Transverse colon (tissue), 4 donors: ENCODE results near the gene C14orf39. TPM values are rescaled to one million over a fixed set of nuclear protein-coding genes. Genes with fewer than 3 reads are reported as not detected.

Experiments
- DNase-seq: peaks from one replicate; pipeline ENCODE4 v3.0.0-alpha.2; 2019
- H3K27ac ChIP-seq, 4 donors: fragments of 200-600 bp; sonication (generic); 2 replicates each; pipeline ENCODE4 v1.5.1; 2016 to 2018; ENCODE audit warnings: inconsistent platforms in 4 of 4
- H3K27me3 ChIP-seq: fragments of 200-600 bp; sonication (generic); 2 replicates; pipeline ENCODE4 v1.5.1; 2017; ENCODE audit warnings: inconsistent platforms
- H3K36me3 ChIP-seq, 4 donors: fragments of 200-600 bp; sonication (generic); 2 replicates each; pipeline ENCODE4 v1.5.1; 2017 to 2019; ENCODE audit warnings: inconsistent platforms in 4 of 4
- H3K4me1 ChIP-seq, 4 donors: fragments of 200-600 bp; sonication (generic); 2 replicates each; pipeline ENCODE4 v1.5.1; 2017 to 2020; ENCODE audit warnings: inconsistent platforms in 4 of 4
- H3K4me3 ChIP-seq, 4 donors: fragments of 200-600 bp; sonication (generic); 1 replicate in 1 of 4; 2 replicates in 3 of 4; pipeline versions ENCODE4 v1.5.1 to v1.6.1; 2017 to 2019; ENCODE audit warnings: inconsistent platforms in 4 of 4
- H3K9me3 ChIP-seq, 2 donors: fragments of 200-600 bp; sonication (generic); 2 replicates each; pipeline ENCODE4 v1.5.1; 2017 to 2019; ENCODE audit warnings: inconsistent platforms in 2 of 2
- EP300 ChIP-seq: sonication (generic); formaldehyde crosslinking; IDR thresholded peaks from one replicate; pipeline ENCODE4 v1.6.1; 2017; ENCODE audit warnings: antibody characterized with exemption, low read depth
- POLR2A ChIP-seq: fragments of 450-650 bp; IDR thresholded peaks from one replicate; pipeline ENCODE4 v1.6.1; 2016; ENCODE audit warnings: antibody characterized with exemption, mild to moderate bottlenecking, moderate library complexity
- POLR2AphosphoS5 ChIP-seq, 3 donors: sonication (generic); formaldehyde crosslinking; IDR thresholded peaks; one replicate each; pipeline ENCODE4 v1.6.1; 2016; ENCODE audit warnings: antibody characterized with exemption in 3 of 3
- WGBS, 2 donors: methylation state at CpG; one replicate each; pipeline ENCODE4 v1.1.5; 2018; ENCODE audit warnings: low coverage in 1 of 2; 5-methylcytosine and 5-hydroxymethylcytosine counted together
- in situ Hi-C, 4 donors: fragments of 200-750 bp; cut with MboI; loops; one replicate each; pipeline versions ENCODE4 v1.15.0 to v1.15.1; 2017; ENCODE audit warnings: low sequenced_read_pairs in 3 of 4, low pct_ligation_motif_present in 1 of 4, low pct_unique_long_range_greater_than_20kb in 1 of 4
- intact Hi-C: fragments of 100-400 bp; cut with DNase I; formaldehyde crosslinking; loops from one replicate; pipeline ENCODE4 v1.15.1; 2023; ENCODE audit warnings: low total_unique reads
- total RNA-seq, 4 donors: library from RNA; depleted of rRNA; stranded (reverse); fragments of >200 nt; gene quantifications; one replicate each; pipeline ENCODE4 v1.1.0, GENCODE V29; 2016
- TF ChIP-seq, protein P1 (sequence below), 5 experiments: fragments of 200-600 bp in 3 of 5; fragments of 450-650 bp in 2 of 5; sonication (generic) in 3 of 5; IDR thresholded peaks; 1 replicate in 2 of 5; 2 replicates in 3 of 5; pipeline ENCODE4 v1.5.1; 2016 to 2017; ENCODE audit warnings: antibody characterized with exemption in 5 of 5, inconsistent platforms in 3 of 5, mild to moderate bottlenecking in 2 of 5, moderate library complexity in 1 of 5

Gene C14orf39
- total RNA-seq, 4 donors from 2014 or later, result 0.16 to 0.55 TPM; not detected in 2

DNA sequence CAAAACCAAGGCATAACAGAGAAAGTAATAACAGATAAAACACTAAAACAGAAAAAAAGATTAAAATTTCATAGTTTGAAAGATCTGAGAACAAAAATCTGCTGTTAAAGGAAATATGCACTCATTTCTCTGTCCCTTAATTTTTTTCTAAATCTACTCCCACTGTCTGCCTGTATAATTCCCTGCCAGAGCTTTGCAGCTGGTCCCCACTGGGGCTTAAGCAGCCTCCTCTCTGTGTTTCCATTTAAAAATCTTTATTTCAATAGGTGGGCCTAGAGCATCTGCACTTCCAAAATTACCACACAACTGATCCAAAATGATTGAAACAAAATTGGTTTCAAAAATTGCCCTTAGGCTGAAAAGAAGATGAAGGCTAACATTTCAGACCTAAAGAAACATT is 16.7 kb upstream of the C14orf39 start:
- H3K4me1 ChIP-seq, result no peaks in the 10 kb centered on the region
- no peaks in the 10 kb centered on the region for H3K36me3 ChIP-seq
- intact Hi-C loops (no loop called here), in situ Hi-C loops (no loop called here)
- no peak overlapping the region for H3K4me3 ChIP-seq
- H3K27me3 ChIP-seq, result peaks cover 86% of the 10 kb centered on the region
- no peak overlapping the region for H3K27ac ChIP-seq
- no peak for TF ChIP-seq POLR2AphosphoS5 (IDR thresholded peaks at IDR 0.05)
- TF ChIP-seq, protein P1, sequence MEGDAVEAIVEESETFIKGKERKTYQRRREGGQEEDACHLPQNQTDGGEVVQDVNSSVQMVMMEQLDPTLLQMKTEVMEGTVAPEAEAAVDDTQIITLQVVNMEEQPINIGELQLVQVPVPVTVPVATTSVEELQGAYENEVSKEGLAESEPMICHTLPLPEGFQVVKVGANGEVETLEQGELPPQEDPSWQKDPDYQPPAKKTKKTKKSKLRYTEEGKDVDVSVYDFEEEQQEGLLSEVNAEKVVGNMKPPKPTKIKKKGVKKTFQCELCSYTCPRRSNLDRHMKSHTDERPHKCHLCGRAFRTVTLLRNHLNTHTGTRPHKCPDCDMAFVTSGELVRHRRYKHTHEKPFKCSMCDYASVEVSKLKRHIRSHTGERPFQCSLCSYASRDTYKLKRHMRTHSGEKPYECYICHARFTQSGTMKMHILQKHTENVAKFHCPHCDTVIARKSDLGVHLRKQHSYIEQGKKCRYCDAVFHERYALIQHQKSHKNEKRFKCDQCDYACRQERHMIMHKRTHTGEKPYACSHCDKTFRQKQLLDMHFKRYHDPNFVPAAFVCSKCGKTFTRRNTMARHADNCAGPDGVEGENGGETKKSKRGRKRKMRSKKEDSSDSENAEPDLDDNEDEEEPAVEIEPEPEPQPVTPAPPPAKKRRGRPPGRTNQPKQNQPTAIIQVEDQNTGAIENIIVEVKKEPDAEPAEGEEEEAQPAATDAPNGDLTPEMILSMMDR (IDR thresholded peaks at IDR 0.05), result no peak
- DNase-seq, result no peak
- no peaks in the 10 kb centered on the region for H3K9me3 ChIP-seq

DNA sequence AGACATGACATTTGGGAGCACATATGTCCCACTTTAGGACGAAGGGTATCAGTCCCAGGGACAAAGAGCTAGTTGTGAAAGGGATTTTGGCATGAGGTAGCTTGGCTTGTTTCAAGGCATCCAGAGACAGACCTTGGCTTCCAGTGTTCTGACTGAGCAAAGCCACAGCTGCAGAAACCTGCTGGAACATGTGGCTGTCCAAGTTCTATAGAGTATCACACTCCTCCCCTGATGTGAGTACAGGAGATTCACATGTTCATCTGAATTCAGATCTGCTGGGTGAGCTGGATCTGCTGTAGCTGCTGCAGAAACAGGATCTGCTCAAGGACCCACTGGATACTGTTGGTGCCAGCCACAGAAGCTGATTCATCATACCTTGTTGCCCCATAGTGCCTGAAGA is 10.1 kb upstream of the C14orf39 start:
- Histone ChIP-seq H3K36me3 (no peaks in the 10 kb centered on the region), H3K27me3 (peaks cover 29% of the 10 kb centered on the region), H3K4me3 (no peak overlapping the region), H3K4me1 (no peaks in the 10 kb centered on the region), H3K9me3 (no peaks in the 10 kb centered on the region), H3K27ac (no peak overlapping the region)
- WGBS, 2 donors, result 50 to 53% methylated on average over 1 of the region's 1 CpG
- in situ Hi-C loops (no loop called here), intact Hi-C loops (no loop called here)
- TF ChIP-seq POLR2A (no peak), EP300 (no peak), POLR2AphosphoS5 (IDR thresholded peaks at IDR 0.05) (no peak)
- TF ChIP-seq, protein P1 (IDR thresholded peaks at IDR 0.05), result no peak
- no peak for DNase-seq

DNA sequence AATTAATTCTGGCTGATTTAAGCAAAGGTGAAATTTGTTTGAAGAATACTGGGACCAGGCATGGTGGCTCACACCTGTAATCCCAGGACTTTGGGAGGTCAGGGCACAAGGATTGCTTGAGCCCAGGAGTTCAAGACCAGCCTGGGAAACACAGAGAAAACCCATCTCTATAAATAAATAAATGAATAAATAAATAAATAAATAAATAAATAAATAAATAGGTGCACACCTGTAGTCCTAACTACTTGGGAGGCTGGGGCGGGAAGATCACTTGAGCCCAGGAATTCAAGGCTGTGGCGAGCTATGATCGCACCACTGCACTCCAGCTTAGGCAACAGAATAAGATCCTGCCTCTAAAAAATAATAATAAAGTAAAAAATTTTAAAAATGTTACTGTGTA is 4.4 kb upstream of the C14orf39 start:
- H3K4me1 ChIP-seq, result peaks cover 0 to 10% (median 2%) of the 10 kb centered on the region in 4 donors
- no peaks in the 10 kb centered on the region for H3K9me3 ChIP-seq
- no peak overlapping the region for H3K27ac ChIP-seq
- no peak overlapping the region for H3K4me3 ChIP-seq
- TF ChIP-seq POLR2AphosphoS5 (IDR thresholded peaks at IDR 0.05), result no peak
- TF ChIP-seq, protein P1 (IDR thresholded peaks at IDR 0.05), result no peak
- peaks cover 46% of the 10 kb centered on the region for H3K27me3 ChIP-seq
- in situ Hi-C loops, result no loop called here
- H3K36me3 ChIP-seq, result no peaks in the 10 kb centered on the region
- no peak for DNase-seq
- WGBS, 2 donors, result 80 to 94% methylated on average over 3 of the region's 3 CpGs
- intact Hi-C loops, result no loop called here

DNA sequence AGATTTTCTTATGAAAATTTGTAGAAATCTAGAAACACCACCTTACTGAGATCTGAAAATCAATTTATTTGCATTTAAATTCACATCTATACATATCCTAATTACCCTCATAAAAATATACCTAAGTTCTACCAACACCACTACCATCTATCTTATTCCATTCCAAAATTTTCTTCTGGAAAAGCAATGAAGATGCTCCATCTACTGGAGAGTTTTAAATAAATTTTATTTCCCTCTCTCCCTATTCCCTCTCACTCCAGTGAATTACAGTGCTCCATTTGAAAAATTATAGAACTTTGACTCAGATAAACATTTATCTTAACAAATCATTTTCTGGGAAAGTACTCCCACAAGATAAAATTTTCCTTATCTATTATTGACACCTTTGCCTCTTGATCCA is 2.3 kb upstream of the C14orf39 start:
- TF ChIP-seq POLR2AphosphoS5 (IDR thresholded peaks at IDR 0.05) (no peak), EP300 (no peak), POLR2A (no peak)
- TF ChIP-seq, protein P1 (IDR thresholded peaks at IDR 0.05), result no peak
- intact Hi-C loops, result no loop called here
- Histone ChIP-seq H3K4me3 (no peak overlapping the region), H3K27ac (no peak overlapping the region), H3K27me3 (peaks cover 62% of the 10 kb centered on the region), H3K9me3 (no peaks in the 10 kb centered on the region), H3K36me3 (no peaks in the 10 kb centered on the region), H3K4me1 (peaks cover 0 to 10% (median 2%) of the 10 kb centered on the region in 4 donors)
- in situ Hi-C loops, result no loop called here
- no peak for DNase-seq
